Urinary bladder (tissue), 4 donors: Measurements from ENCODE around the gene PNPLA6. TPM values are rescaled to one million over a fixed set of nuclear protein-coding genes. Genes with fewer than 3 reads are reported as not detected.

Experiments
- DNase-seq: peaks from one replicate; pipeline ENCODE4 v3.0.0-alpha.2; 2015; ENCODE audit errors: extremely low spot score
- H3K27ac ChIP-seq: one replicate; pipeline ENCODE4 v1.5.1; 2013; ENCODE audit warnings: low read depth, mild to moderate bottlenecking, moderate library complexity
- H3K36me3 ChIP-seq: one replicate; pipeline ENCODE4 v1.6.1; 2013; ENCODE audit warnings: mild to moderate bottlenecking, moderate library complexity; ENCODE audit not compliant: insufficient read depth
- H3K4me1 ChIP-seq: one replicate; pipeline ENCODE4 v1.6.1; 2013; ENCODE audit warnings: mild to moderate bottlenecking, moderate library complexity; ENCODE audit not compliant: insufficient read depth
- H3K4me3 ChIP-seq: one replicate; pipeline ENCODE4 v1.5.1; 2013; ENCODE audit warnings: low read depth, low read length
- WGBS: extraction: QIAGEN DNeasy Blood & Tissue Kit; methylation state at CpG from one replicate; pipeline ENCODE4 v1.1.7; 2013; 5-methylcytosine and 5-hydroxymethylcytosine counted together
- polyA plus RNA-seq: library from polyadenylated mRNA; stranded (reverse); fragments of 200-250 nt; gene quantifications from one replicate; pipeline ENCODE4 v1.2.3, GENCODE V29; 2013
- total RNA-seq: library from RNA; depleted of rRNA; stranded (reverse); fragments of >200 nt; gene quantifications from one replicate; pipeline ENCODE4 v1.2.3, GENCODE V29; 2014
- donor health status: healthy with polysubstance abuse.
- donor health status: healthy.

PNPLA6 gene
- total and polyA plus RNA-seq, 2 donors = 25.2 to 54.1 TPM

GRCh38 chr19:7596211-7596937 is 60.9 kb downstream of the PNPLA6 start:
- WGBS = 2% methylated on average over 67 of the region's 70 CpGs
- DNase-seq = no peak
- H3K36me3 ChIP-seq = no peaks in the 10 kb centered on the region
- peaks cover 4% of the 10 kb centered on the region for H3K4me1 ChIP-seq
- H3K4me3 ChIP-seq = peak overlapping the region; percentile 63
- H3K27ac ChIP-seq = no peak overlapping the region

- WGBS = 69% methylated on average over 9 of the region's 9 CpGs
- Histone ChIP-seq H3K36me3 (no peaks in the 10 kb centered on the region), H3K27ac (no peak overlapping the region), H3K4me1 (peaks cover 4% of the 10 kb centered on the region), H3K4me3 (no peak overlapping the region)
- DNase-seq = no peak
Measured at GRCh38 chr19:7597689-7598088, 62.2 kb downstream of the PNPLA6 start.

GRCh38 chr19:7598180-7598579 is 62.7 kb downstream of the PNPLA6 start:
- H3K36me3 ChIP-seq = no peaks in the 10 kb centered on the region
- H3K27ac ChIP-seq = no peak overlapping the region
- 69% methylated on average over 6 of the region's 6 CpGs for WGBS
- H3K4me1 ChIP-seq = peaks cover 4% of the 10 kb centered on the region
- DNase-seq = no peak
- no peak overlapping the region for H3K4me3 ChIP-seq

GRCh38 chr19:7600721-7601120 is 65.2 kb downstream of the PNPLA6 start:
- Histone ChIP-seq H3K36me3 (no peaks in the 10 kb centered on the region), H3K4me3 (no peak overlapping the region), H3K4me1 (peaks cover 2% of the 10 kb centered on the region), H3K27ac (no peak overlapping the region)
- DNase-seq = no peak

- no peaks in the 10 kb centered on the region for H3K36me3 ChIP-seq
- WGBS = 35% methylated on average over 15 of the region's 15 CpGs
- no peaks in the 10 kb centered on the region for H3K4me1 ChIP-seq
- no peak overlapping the region for H3K27ac ChIP-seq
- no peak for DNase-seq
- no peak overlapping the region for H3K4me3 ChIP-seq
Measured at GRCh38 chr19:7602240-7602934, 66.9 kb downstream of the PNPLA6 start.

GRCh38 chr19:7602935-7603497 is 67.5 kb downstream of the PNPLA6 start:
- H3K4me3 ChIP-seq = no peak overlapping the region
- no peaks in the 10 kb centered on the region for H3K4me1 ChIP-seq
- no peaks in the 10 kb centered on the region for H3K36me3 ChIP-seq
- H3K27ac ChIP-seq = no peak overlapping the region
- DNase-seq = no peak
- WGBS = 74% methylated on average over 11 of the region's 11 CpGs

- H3K4me3 ChIP-seq = no peak overlapping the region
- no peaks in the 10 kb centered on the region for H3K4me1 ChIP-seq
- H3K36me3 ChIP-seq = no peaks in the 10 kb centered on the region
- no peak overlapping the region for H3K27ac ChIP-seq
- DNase-seq = no peak
- WGBS = 71% methylated on average over 9 of the region's 9 CpGs
Measured at GRCh38 chr19:7603919-7604318, 68.4 kb downstream of the PNPLA6 start.

- Histone ChIP-seq H3K27ac (no peak overlapping the region), H3K4me3 (no peak overlapping the region), H3K36me3 (no peaks in the 10 kb centered on the region), H3K4me1 (no peaks in the 10 kb centered on the region)
- no peak for DNase-seq
- 72% methylated on average over 14 of the region's 14 CpGs for WGBS
Measured at GRCh38 chr19:7605490-7606222, 70.1 kb downstream of the PNPLA6 start.

- Histone ChIP-seq H3K4me3 (no peak overlapping the region), H3K4me1 (no peaks in the 10 kb centered on the region), H3K36me3 (no peaks in the 10 kb centered on the region), H3K27ac (no peak overlapping the region)
- no peak for DNase-seq
- WGBS = 71% methylated on average over 17 of the region's 17 CpGs
Measured at GRCh38 chr19:7606289-7606688, 70.8 kb downstream of the PNPLA6 start.

GRCh38 chr19:7607212-7607873 is 71.8 kb downstream of the PNPLA6 start:
- no peak overlapping the region for H3K27ac ChIP-seq
- no peak for DNase-seq
- no peak overlapping the region for H3K4me3 ChIP-seq
- 80% methylated on average over 10 of the region's 10 CpGs for WGBS
- no peaks in the 10 kb centered on the region for H3K4me1 ChIP-seq
- H3K36me3 ChIP-seq = no peaks in the 10 kb centered on the region

- no peaks in the 10 kb centered on the region for H3K4me1 ChIP-seq
- no peak overlapping the region for H3K27ac ChIP-seq
- no peak for DNase-seq
- H3K4me3 ChIP-seq = no peak overlapping the region
- H3K36me3 ChIP-seq = no peaks in the 10 kb centered on the region
- WGBS = 86% methylated on average over 25 of the region's 25 CpGs
Measured at GRCh38 chr19:7607874-7608560, 72.5 kb downstream of the PNPLA6 start.

- Histone ChIP-seq H3K4me3 (no peak overlapping the region), H3K27ac (no peak overlapping the region), H3K4me1 (no peaks in the 10 kb centered on the region), H3K36me3 (no peaks in the 10 kb centered on the region)
- 80% methylated on average over 31 of the region's 31 CpGs for WGBS
- DNase-seq = no peak
Measured at GRCh38 chr19:7610491-7611240, 75.1 kb downstream of the PNPLA6 start.
